MV-4-11 (cell line): ENCODE results near the gene BRD8.

ENCODE experiments used
- DNase-seq: peaks from one replicate; lab custom pipeline; 2025; lab: John Stamatoyannopoulos, UW

The BRD8 gene

GRCh38 chr5:138178516-138179276 is at the start of gene BRD8, which contains the start of gene KIF20A:
Gene BRD8 (minus strand): TSS chr5:138178630. CDS start chr5:138178614, 16 bp downstream.
Gene KIF20A (plus strand): TSS chr5:138179112. CDS start chr5:138179681, 569 bp downstream.
- DNase-seq = peak; percentile 98

GRCh38 chr5:138226910-138227309 is 48.5 kb upstream of the BRD8 start:
- peak; percentile 18 for DNase-seq

GRCh38 chr5:138224712-138225111 is 46.3 kb upstream of the BRD8 start:
- no peak for DNase-seq

GRCh38 chr5:138223532-138223931 is 45.1 kb upstream of the BRD8 start:
- no peak for DNase-seq

GRCh38 chr5:138216799-138217198 is 38.4 kb upstream of the BRD8 start:
- no peak for DNase-seq

- peak; percentile 99 for DNase-seq
Observed at GRCh38 chr5:138213161-138214029, 35.0 kb upstream of the BRD8 start, which contains the start of gene CDC23. Gene CDC23 (minus strand): TSS chr5:138213323. CDS start chr5:138213312, 11 bp downstream.

- DNase-seq = no peak
Observed at GRCh38 chr5:138212828-138213160, 34.4 kb upstream of the BRD8 start.

- DNase-seq = no peak
Observed at GRCh38 chr5:138210985-138211384, 32.6 kb upstream of the BRD8 start.

GRCh38 chr5:138193859-138194258 is 15.4 kb upstream of the BRD8 start:
- peak; percentile 56 for DNase-seq

GRCh38 chr5:138192826-138193225 is 14.4 kb upstream of the BRD8 start:
- no peak for DNase-seq

GRCh38 chr5:138188626-138189025 is 10.2 kb upstream of the BRD8 start:
- DNase-seq = no peak

- DNase-seq = peak; percentile 97
Observed at GRCh38 chr5:138186002-138186447, 7.6 kb upstream of the BRD8 start.

- no peak for DNase-seq
Observed at GRCh38 chr5:138182808-138183207, 4.4 kb upstream of the BRD8 start.

GRCh38 chr5:138180841-138181240 is 2.4 kb upstream of the BRD8 start:
- DNase-seq = no peak

GRCh38 chr5:138180183-138180782 is 1.9 kb upstream of the BRD8 start:
- peak; percentile 86 for DNase-seq

GRCh38 chr5:138179277-138179857 is 937 bp upstream of the BRD8 start:
- peak; percentile 31 for DNase-seq

- peak; percentile 29 for DNase-seq
Observed at GRCh38 chr5:138177941-138178515, 402 bp downstream of the BRD8 start.

- DNase-seq = no peak
Observed at GRCh38 chr5:138170299-138170698, 8.1 kb downstream of the BRD8 start.

- no peak for DNase-seq
Observed at GRCh38 chr5:138169124-138169523, 9.3 kb downstream of the BRD8 start.

GRCh38 chr5:138163721-138164120 is 14.7 kb downstream of the BRD8 start:
- no peak for DNase-seq

- no peak for DNase-seq
Observed at GRCh38 chr5:138160706-138161105, 17.7 kb downstream of the BRD8 start.

GRCh38 chr5:138159666-138160065 is 18.8 kb downstream of the BRD8 start:
- DNase-seq = no peak
